HepG2 (cell line): ENCODE results near the gene PSMB10. TPM values are rescaled to one million over a fixed set of nuclear protein-coding genes. Genes with fewer than 3 reads are reported as not detected.

Experiments used
- FOSL2 ChIP-seq: sonication (generic); formaldehyde crosslinking; IDR thresholded peaks from 2 replicates; pipeline ENCODE4 v1.4.0; 2020; ENCODE audit warnings: missing genetic modification reagents
- FOXJ3 ChIP-seq: sonication (generic); formaldehyde crosslinking; IDR thresholded peaks from 2 replicates; pipeline ENCODE4 v1.4.0; 2020; ENCODE audit warnings: missing genetic modification reagents, mild to moderate bottlenecking, borderline replicate concordance
- GLI4 ChIP-seq: sonication (generic); formaldehyde crosslinking; IDR thresholded peaks from 2 replicates; pipeline ENCODE4 v1.5.1; 2020; ENCODE audit warnings: missing genetic modification reagents, mild to moderate bottlenecking, moderate library complexity, borderline replicate concordance
- KLF15 ChIP-seq: sonication (generic); formaldehyde crosslinking; IDR thresholded peaks from 2 replicates; pipeline ENCODE4 v1.8.1; 2023; ENCODE audit warnings: borderline replicate concordance, mild to moderate bottlenecking, inconsistent platforms, missing genetic modification reagents, mixed read lengths
- MED1 ChIP-seq: sonication (generic); formaldehyde crosslinking; IDR thresholded peaks from 2 replicates; pipeline ENCODE4 v1.4.0; 2020; ENCODE audit warnings: missing genetic modification reagents
- NFE2L2 ChIP-seq: fragments of 150-350 bp; IDR thresholded peaks from 2 replicates; pipeline ENCODE4 v1.6.1; 2014; ENCODE audit warnings: low read length
- RBM22 ChIP-seq: fragments of 200-400 bp; formaldehyde crosslinking; optimal IDR thresholded peaks from 2 replicates; pipeline ENCODE3; 2017; ENCODE audit warnings: mild to moderate bottlenecking, low read length, moderate library complexity
- SKI ChIP-seq: fragments of 450-650 bp; IDR thresholded peaks from one replicate; pipeline ENCODE4 v1.6.1; 2018; ENCODE audit warnings: mild to moderate bottlenecking; ENCODE audit not compliant: partially characterized antibody
- SMC3 ChIP-seq: IDR thresholded peaks from 2 replicates; pipeline ENCODE4 v1.6.1; 2011; ENCODE audit warnings: low read length, improper control_type of control experiment
- SP5 ChIP-seq: IDR thresholded peaks from 2 replicates; pipeline ENCODE4 v1.6.1; 2016; ENCODE audit warnings: low read depth, borderline replicate concordance
- TCF7L2 ChIP-seq: IDR thresholded peaks from 2 replicates; pipeline ENCODE4 v1.6.1; 2011; ENCODE audit warnings: mild to moderate bottlenecking, low read depth, low read length, moderate library complexity
- THAP11 ChIP-seq: IDR thresholded peaks from 2 replicates; pipeline ENCODE4 v1.6.1; 2016; ENCODE audit warnings: missing biosample characterization, missing genetic modification reagents
- TRIM24 ChIP-seq: sonication (generic); formaldehyde crosslinking; IDR thresholded peaks from 2 replicates; pipeline ENCODE4 v1.8.0; 2022; ENCODE audit warnings: mild to moderate bottlenecking, missing genetic modification reagents
- U2AF2 ChIP-seq: fragments of 200-400 bp; formaldehyde crosslinking; IDR thresholded peaks from 2 replicates; pipeline ENCODE4 v1.6.1; 2017; ENCODE audit warnings: low read depth, mild to moderate bottlenecking, low read length
- ZNF10 ChIP-seq: sonication (generic); formaldehyde crosslinking; IDR thresholded peaks from 2 replicates; pipeline ENCODE4 v1.4.0; 2020; ENCODE audit warnings: mild to moderate bottlenecking, low read depth, missing genetic modification reagents, borderline replicate concordance
- ZNF225 ChIP-seq: sonication (generic); formaldehyde crosslinking; IDR thresholded peaks from 2 replicates; pipeline ENCODE4 v1.4.0; 2020; ENCODE audit warnings: mild to moderate bottlenecking, missing genetic modification reagents
- ZNF274 ChIP-seq: sonication (generic); formaldehyde crosslinking; IDR thresholded peaks from 2 replicates; pipeline ENCODE4 v1.5.1; 2020; ENCODE audit warnings: mild to moderate bottlenecking, missing genetic modification reagents
- ZNF317 ChIP-seq: sonication (generic); formaldehyde crosslinking; IDR thresholded peaks from 2 replicates; pipeline ENCODE4 v1.5.0; 2020; ENCODE audit warnings: mild to moderate bottlenecking, missing genetic modification reagents
- ZNF619 ChIP-seq: sonication (generic); formaldehyde crosslinking; IDR thresholded peaks from 2 replicates; pipeline ENCODE4 v1.4.0; 2020; ENCODE audit warnings: mild to moderate bottlenecking, missing genetic modification reagents
- ZNF839 ChIP-seq: sonication (generic); formaldehyde crosslinking; IDR thresholded peaks from 2 replicates; pipeline ENCODE4 v1.4.0; 2020; ENCODE audit warnings: missing genetic modification reagents, mild to moderate bottlenecking, borderline replicate concordance
- ZSCAN29 ChIP-seq: sonication (generic); formaldehyde crosslinking; conservative IDR thresholded peaks from 2 replicates; pipeline ENCODE4 v1.4.0; 2020; ENCODE audit warnings: mild to moderate bottlenecking, missing genetic modification reagents
- polyA plus RNA-seq, 8 experiments: library from polyadenylated mRNA; depleted of rRNA in 3 of 8; stranded (reverse) in 7 of 8; unstranded in 1 of 8; fragments of >200 nt; fragmentation: Illumina TruSeq in 4 of 8; extraction: Trizol in 4 of 8; gene quantifications; 2 replicates each; pipeline versions ENCODE4 v1.2.1 to v1.2.3, GENCODE V29; 2011 to 2016; ENCODE audit warnings: low read depth in 4 of 8, missing spikeins in 1 of 8, mixed read lengths in 1 of 8; ENCODE audit not compliant: insufficient read depth in 1 of 8
- total RNA-seq, 5 experiments: library from RNA; depleted of rRNA; stranded (reverse); fragments of >200 nt; fragmentation: Illumina TruSeq; extraction: Trizol; gene quantifications; 2 replicates each; pipeline ENCODE4 v1.2.3, GENCODE V29; 2016; ENCODE audit warnings: low read depth in 1 of 5
- TF ChIP-seq, protein P1 (sequence below): sonication (generic); formaldehyde crosslinking; IDR thresholded peaks from 2 replicates; pipeline ENCODE4 v1.4.0; 2020; ENCODE audit warnings: low read depth, missing genetic modification reagents
- TF ChIP-seq, protein P2 (sequence below): sonication (generic); formaldehyde crosslinking; IDR thresholded peaks from 2 replicates; pipeline ENCODE4 v1.4.0; 2020; ENCODE audit warnings: mild to moderate bottlenecking, missing genetic modification reagents
- TF ChIP-seq, protein P3 (sequence below): sonication (generic); formaldehyde crosslinking; IDR thresholded peaks from 2 replicates; pipeline ENCODE4 v1.4.0; 2020; ENCODE audit warnings: mild to moderate bottlenecking, missing genetic modification reagents, borderline replicate concordance

Gene PSMB10
- total and polyA plus RNA-seq, 2 of the 13 experiments (the other 11 are each of a cell fraction or from before 2014, with no cell fraction given) = 12.7 to 65.9 TPM

DNA sequence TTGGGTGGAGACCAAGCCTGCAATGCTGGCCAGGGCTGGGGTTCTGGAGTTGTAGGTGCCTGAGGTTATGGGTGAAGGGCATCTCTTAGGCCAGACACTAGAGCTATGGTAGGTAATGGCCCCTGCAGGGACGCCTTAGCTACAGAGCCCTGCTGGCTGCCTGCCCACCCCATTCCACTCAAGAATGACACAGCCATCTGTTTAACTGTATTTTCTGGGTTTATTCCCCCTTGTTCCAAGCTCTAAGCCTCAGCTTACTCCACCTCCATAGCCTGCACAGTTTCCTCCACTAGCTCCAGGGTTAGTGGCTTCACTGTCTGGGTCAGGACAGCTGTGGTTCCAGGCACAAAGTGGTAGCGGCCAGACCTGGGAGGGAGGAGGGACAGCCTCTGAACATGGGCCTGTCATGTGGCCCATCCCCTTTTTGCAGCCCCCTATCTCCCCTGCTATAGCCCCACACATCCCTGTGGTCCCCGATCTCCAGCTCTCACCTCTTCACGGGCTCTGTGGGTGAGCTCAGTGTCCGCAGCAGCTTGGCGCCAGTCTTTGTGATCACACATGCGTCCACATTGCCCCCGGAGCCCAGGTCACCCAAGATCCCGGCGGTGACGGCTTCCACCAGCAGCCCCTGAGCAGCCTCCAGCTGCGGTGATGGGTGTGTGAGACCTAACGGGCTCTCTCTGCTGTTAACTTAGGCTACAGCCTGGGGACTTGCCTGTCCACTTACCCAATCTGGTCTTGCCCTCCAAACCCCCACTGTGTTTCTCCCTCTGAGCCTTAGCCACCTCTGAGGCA lies 2.1 kb downstream of the PSMB10 start (continued):
- TF ChIP-seq TRIM24 (CRISPR knock-in tag) (no peak), MED1 (CRISPR knock-in tag) (no peak), ZNF225 (CRISPR knock-in tag) (peak; percentile 68; the same call in 1 of the 2 replicates), TCF7L2 (no peak), ZNF619 (CRISPR knock-in tag) (no peak), THAP11 (CRISPR knock-in tag) (no peak), GLI4 (CRISPR knock-in tag) (no peak), ZNF10 (no peak), SMC3 (no peak), SKI (no peak), ZNF839 (CRISPR knock-in tag) (no peak), U2AF2 (no peak), FOSL2 (CRISPR knock-in tag) (no peak; the same call in 1 of the 2 replicates), NFE2L2 (no peak), ZNF317 (CRISPR knock-in tag) (no peak), ZNF274 (CRISPR knock-in tag) (no peak), KLF15 (CRISPR knock-in tag) (no peak), SP5 (CRISPR knock-in tag) (no peak), ZSCAN29 (CRISPR knock-in tag) (no peak), FOXJ3 (no peak), RBM22 (peak; percentile 56)
- TF ChIP-seq, protein P1, sequence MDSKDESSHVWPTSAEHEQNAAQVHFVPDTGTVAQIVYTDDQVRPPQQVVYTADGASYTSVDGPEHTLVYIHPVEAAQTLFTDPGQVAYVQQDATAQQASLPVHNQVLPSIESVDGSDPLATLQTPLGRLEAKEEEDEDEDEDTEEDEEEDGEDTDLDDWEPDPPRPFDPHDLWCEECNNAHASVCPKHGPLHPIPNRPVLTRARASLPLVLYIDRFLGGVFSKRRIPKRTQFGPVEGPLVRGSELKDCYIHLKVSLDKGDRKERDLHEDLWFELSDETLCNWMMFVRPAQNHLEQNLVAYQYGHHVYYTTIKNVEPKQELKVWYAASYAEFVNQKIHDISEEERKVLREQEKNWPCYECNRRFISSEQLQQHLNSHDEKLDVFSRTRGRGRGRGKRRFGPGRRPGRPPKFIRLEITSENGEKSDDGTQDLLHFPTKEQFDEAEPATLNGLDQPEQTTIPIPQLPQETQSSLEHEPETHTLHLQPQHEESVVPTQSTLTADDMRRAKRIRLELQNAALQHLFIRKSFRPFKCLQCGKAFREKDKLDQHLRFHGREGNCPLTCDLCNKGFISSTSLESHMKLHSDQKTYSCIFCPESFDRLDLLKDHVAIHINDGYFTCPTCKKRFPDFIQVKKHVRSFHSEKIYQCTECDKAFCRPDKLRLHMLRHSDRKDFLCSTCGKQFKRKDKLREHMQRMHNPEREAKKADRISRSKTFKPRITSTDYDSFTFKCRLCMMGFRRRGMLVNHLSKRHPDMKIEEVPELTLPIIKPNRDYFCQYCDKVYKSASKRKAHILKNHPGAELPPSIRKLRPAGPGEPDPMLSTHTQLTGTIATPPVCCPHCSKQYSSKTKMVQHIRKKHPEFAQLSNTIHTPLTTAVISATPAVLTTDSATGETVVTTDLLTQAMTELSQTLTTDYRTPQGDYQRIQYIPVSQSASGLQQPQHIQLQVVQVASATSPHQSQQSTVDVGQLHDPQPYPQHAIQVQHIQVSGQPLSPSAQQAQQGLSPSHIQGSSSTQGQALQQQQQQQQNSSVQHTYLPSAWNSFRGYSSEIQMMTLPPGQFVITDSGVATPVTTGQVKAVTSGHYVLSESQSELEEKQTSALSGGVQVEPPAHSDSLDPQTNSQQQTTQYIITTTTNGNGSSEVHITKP (CRISPR knock-in tag) = no peak
- TF ChIP-seq, protein P2, sequence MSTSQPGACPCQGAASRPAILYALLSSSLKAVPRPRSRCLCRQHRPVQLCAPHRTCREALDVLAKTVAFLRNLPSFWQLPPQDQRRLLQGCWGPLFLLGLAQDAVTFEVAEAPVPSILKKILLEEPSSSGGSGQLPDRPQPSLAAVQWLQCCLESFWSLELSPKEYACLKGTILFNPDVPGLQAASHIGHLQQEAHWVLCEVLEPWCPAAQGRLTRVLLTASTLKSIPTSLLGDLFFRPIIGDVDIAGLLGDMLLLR (CRISPR knock-in tag) = no peak
- TF ChIP-seq, protein P3, sequence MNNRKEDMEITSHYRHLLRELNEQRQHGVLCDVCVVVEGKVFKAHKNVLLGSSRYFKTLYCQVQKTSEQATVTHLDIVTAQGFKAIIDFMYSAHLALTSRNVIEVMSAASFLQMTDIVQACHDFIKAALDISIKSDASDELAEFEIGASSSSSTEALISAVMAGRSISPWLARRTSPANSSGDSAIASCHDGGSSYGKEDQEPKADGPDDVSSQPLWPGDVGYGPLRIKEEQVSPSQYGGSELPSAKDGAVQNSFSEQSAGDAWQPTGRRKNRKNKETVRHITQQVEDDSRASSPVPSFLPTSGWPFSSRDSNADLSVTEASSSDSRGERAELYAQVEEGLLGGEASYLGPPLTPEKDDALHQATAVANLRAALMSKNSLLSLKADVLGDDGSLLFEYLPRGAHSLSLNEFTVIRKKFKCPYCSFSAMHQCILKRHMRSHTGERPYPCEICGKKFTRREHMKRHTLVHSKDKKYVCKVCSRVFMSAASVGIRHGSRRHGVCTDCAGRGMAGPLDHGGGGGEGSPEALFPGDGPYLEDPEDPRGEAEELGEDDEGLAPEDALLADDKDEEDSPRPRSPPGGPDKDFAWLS (CRISPR knock-in tag) = no peak
